HepG2 (cell line): ENCODE results near the gene SIRT5. TPM values are rescaled to one million over a fixed set of nuclear protein-coding genes. Genes with fewer than 3 reads are reported as not detected.
A peak's percentile ranks its signal among the peaks of the same experiment; 100 is the strongest.

Source experiments
- ARNT ChIP-seq: fragments of 450-650 bp; IDR thresholded peaks from 2 replicates; pipeline ENCODE4 v1.6.1; 2017
- CENPX ChIP-seq: sonication (generic); formaldehyde crosslinking; IDR thresholded peaks from 2 replicates; pipeline ENCODE4 v1.9.0; 2021; ENCODE audit warnings: mild to moderate bottlenecking, missing genetic modification reagents, moderate library complexity
- FOXO1 ChIP-seq: sonication (generic); formaldehyde crosslinking; IDR thresholded peaks from 2 replicates; pipeline ENCODE4 v1.4.0; 2020; ENCODE audit warnings: missing genetic modification reagents
- FOXP1 ChIP-seq, 2 experiments: fragments of 450-650 bp in 1 of 2; IDR thresholded peaks; 2 replicates each; pipeline ENCODE4 v1.6.1; 2017 to 2018; ENCODE audit warnings: antibody characterized with exemption in 1 of 2
- HMGXB4 ChIP-seq, 2 experiments: sonication (generic) in 1 of 2; formaldehyde crosslinking in 1 of 2; IDR thresholded peaks; 2 replicates each; pipeline versions ENCODE4 v1.4.0 to v1.6.1; 2018 to 2020; ENCODE audit warnings: missing genetic modification reagents in 2 of 2, borderline replicate concordance in 1 of 2, low read depth in 1 of 2, mild to moderate bottlenecking in 1 of 2, missing biosample characterization in 1 of 2
- KAT7 ChIP-seq: IDR thresholded peaks from 2 replicates; pipeline ENCODE4 v1.6.1; 2018; ENCODE audit warnings: borderline replicate concordance, missing compliant biosample characterization
- KLF6 ChIP-seq: IDR thresholded peaks from 2 replicates; pipeline ENCODE4 v1.8.0; 2016; ENCODE audit warnings: missing biosample characterization, missing genetic modification reagents
- MLX ChIP-seq: IDR thresholded peaks from 2 replicates; pipeline ENCODE4 v1.6.1; 2016
- PRDM4 ChIP-seq: sonication (generic); formaldehyde crosslinking; IDR thresholded peaks from 2 replicates; pipeline ENCODE4 v1.9.0; 2021; ENCODE audit warnings: missing genetic modification reagents, borderline replicate concordance
- SNAPC2 ChIP-seq: sonication (generic); formaldehyde crosslinking; IDR thresholded peaks from 2 replicates; pipeline ENCODE4 v1.8.1; 2022; ENCODE audit warnings: mild to moderate bottlenecking, missing genetic modification reagents
- SP2 ChIP-seq: sonication (generic); formaldehyde crosslinking; IDR thresholded peaks from 2 replicates; pipeline ENCODE4 v1.5.1; 2020; ENCODE audit warnings: mild to moderate bottlenecking, missing genetic modification reagents
- THAP7 ChIP-seq: sonication (generic); formaldehyde crosslinking; IDR thresholded peaks from 2 replicates; pipeline ENCODE4 v1.8.1; 2023; ENCODE audit warnings: mild to moderate bottlenecking, missing genetic modification reagents
- ZBTB10 ChIP-seq: sonication (generic); formaldehyde crosslinking; IDR thresholded peaks from 2 replicates; pipeline ENCODE4 v1.4.0; 2020; ENCODE audit warnings: missing genetic modification reagents, borderline replicate concordance
- ZBTB49 ChIP-seq: sonication (generic); formaldehyde crosslinking; IDR thresholded peaks from 2 replicates; pipeline ENCODE4 v1.4.0; 2020; ENCODE audit warnings: missing genetic modification reagents, borderline replicate concordance
- ZNF160 ChIP-seq: sonication (generic); formaldehyde crosslinking; IDR thresholded peaks from 2 replicates; pipeline ENCODE4 v1.8.0; 2022; ENCODE audit warnings: mild to moderate bottlenecking, inconsistent platforms, missing genetic modification reagents
- ZNF280B ChIP-seq: sonication (generic); formaldehyde crosslinking; IDR thresholded peaks from 2 replicates; pipeline ENCODE4 v1.5.0; 2020; ENCODE audit warnings: missing genetic modification reagents, mild to moderate bottlenecking, borderline replicate concordance
- ZNF343 ChIP-seq: sonication (generic); formaldehyde crosslinking; IDR thresholded peaks from 2 replicates; pipeline ENCODE4 v1.4.0; 2020; ENCODE audit warnings: mild to moderate bottlenecking, missing genetic modification reagents
- polyA plus RNA-seq, 8 experiments: library from polyadenylated mRNA; depleted of rRNA in 3 of 8; stranded (reverse) in 7 of 8; unstranded in 1 of 8; fragments of >200 nt; fragmentation: Illumina TruSeq in 4 of 8; extraction: Trizol in 4 of 8; gene quantifications; 2 replicates each; pipeline versions ENCODE4 v1.2.1 to v1.2.3, GENCODE V29; 2011 to 2016; ENCODE audit warnings: low read depth in 4 of 8, missing spikeins in 1 of 8, mixed read lengths in 1 of 8; ENCODE audit not compliant: insufficient read depth in 1 of 8
- total RNA-seq, 5 experiments: library from RNA; depleted of rRNA; stranded (reverse); fragments of >200 nt; fragmentation: Illumina TruSeq; extraction: Trizol; gene quantifications; 2 replicates each; pipeline ENCODE4 v1.2.3, GENCODE V29; 2016; ENCODE audit warnings: low read depth in 1 of 5

Gene SIRT5
- total and polyA plus RNA-seq, 2 of the 13 experiments (the other 11 are each of a cell fraction or from before 2014, with no cell fraction given): 14.1 to 16.6 TPM

- TF ChIP-seq SP2 (CRISPR knock-in tag) (no peak), SNAPC2 (CRISPR knock-in tag) (no peak), KLF6 (CRISPR knock-in tag) (no peak), ZBTB10 (peak; percentile 26; the same call in 1 of the 2 replicates), FOXP1 (IDR thresholded peaks at IDR 0.05) (no peak), FOXP1 (CRISPR knock-in tag; IDR thresholded peaks at IDR 0.05) (no peak), MLX (CRISPR knock-in tag) (no peak), ZNF160 (CRISPR knock-in tag) (no peak), HMGXB4 (CRISPR knock-in tag; IDR thresholded peaks at IDR 0.05; ENCODE audit: borderline replicate concordance in 1 of 2, low read depth in 1 of 2) (no peak), ZNF343 (CRISPR knock-in tag) (no peak), THAP7 (CRISPR knock-in tag) (0 out of 2 replicates have a peak, but pooled peaks have one; percentile 17), ZNF280B (peak; percentile 70; the same call in 1 of the 2 replicates), ARNT (no peak), KAT7 (CRISPR knock-in tag) (no peak), CENPX (no peak), PRDM4 (no peak), ZBTB49 (CRISPR knock-in tag) (no peak), FOXO1 (no peak; the same call in 1 of the 2 replicates)
Observed at GRCh38 chr6:13573669-13574110, 711 bp upstream of the SIRT5 start (continued).
